ENCODE data around the gene ZIC5.
"Not testable (repeated sequence)": the region's sequence is repeated elsewhere in the genome, so short reads cannot be mapped to it uniquely, and the experiment has no call there.

Gene ZIC5

GRCh38 chr13:99947666-99948065, 23.9 kb downstream of the ZIC5 start:
- CTCF ChIA-PET, result interaction anchor here (1.3 kb wide), 1 partner anchor 33 kb away, joined by 5 read pairs; no protein-coding TSS in a partner anchor

GRCh38 chr13:99945515-99945914, 26.1 kb downstream of the ZIC5 start:
- H3K27ac ChIP-seq (ENCODE audit: insufficient read depth in 1 of 2, low read depth in 1 of 2, low read length in 2 of 2, poor library complexity in 1 of 2, severe bottlenecking in 2 of 2); H3K9me3 ChIP-seq (ENCODE audit: control extremely low read depth in 1 of 5, control insufficient read depth in 4 of 5, insufficient read depth in 2 of 5, low read depth in 1 of 5, low read length in 4 of 5); H3K4me3 ChIP-seq (ENCODE audit: control insufficient read depth in 1 of 7, extremely low read depth in 1 of 7, insufficient read depth in 4 of 7, low read depth in 2 of 7, low read length in 6 of 7); POLR2A ChIA-PET; DNase-seq; H3K4me1 ChIP-seq (ENCODE audit: control extremely low read depth in 1 of 4, control insufficient read depth in 4 of 4, insufficient read depth in 4 of 4, low read length in 3 of 4); H3K36me3 ChIP-seq (ENCODE audit: control insufficient read depth in 4 of 4, insufficient read depth in 4 of 4, low read length in 3 of 4); CTCF ChIA-PET: not testable (repeated sequence)
- no CpG with 5 or more reads among the region's 2 CpGs for WGBS (ENCODE audit: insufficient coverage)
- H3K27me3 ChIP-seq (replicated peaks in 2 of 5; ENCODE audit: control insufficient read depth in 4 of 5, insufficient read depth in 5 of 5, low read length in 4 of 5), result peaks cover 0 to 74% (median 16%) of the 10 kb centered on the region in 5 experiments

More at GRCh38 chr13:99947666-99948065, 23.9 kb downstream of the ZIC5 start:
- POLR2A ChIA-PET, result no interaction called here
- Histone ChIP-seq H3K4me3 (ENCODE audit: control insufficient read depth in 1 of 7, extremely low read depth in 1 of 7, insufficient read depth in 4 of 7, low read depth in 2 of 7, low read length in 6 of 7) (no peak overlapping the region), H3K4me1 (ENCODE audit: control extremely low read depth in 1 of 4, control insufficient read depth in 4 of 4, insufficient read depth in 4 of 4, low read length in 3 of 4) (no peaks in the 10 kb centered on the region), H3K36me3 (ENCODE audit: control insufficient read depth in 4 of 4, insufficient read depth in 4 of 4, low read length in 3 of 4) (no peaks in the 10 kb centered on the region), H3K27ac (ENCODE audit: insufficient read depth in 1 of 2, low read depth in 1 of 2, low read length in 2 of 2, poor library complexity in 1 of 2, severe bottlenecking in 2 of 2) (no peak overlapping the region), H3K9me3 (ENCODE audit: control extremely low read depth in 1 of 5, control insufficient read depth in 4 of 5, insufficient read depth in 2 of 5, low read depth in 1 of 5, low read length in 4 of 5) (peaks cover 0 to 2% (median 0%) of the 10 kb centered on the region in 5 experiments), H3K27me3 (replicated peaks in 2 of 5; ENCODE audit: control insufficient read depth in 4 of 5, insufficient read depth in 5 of 5, low read length in 4 of 5) (peaks cover 6 to 81% (median 17%) of the 10 kb centered on the region in 5 experiments)
- 83% methylated on average over 1 of the region's 2 CpGs for WGBS (ENCODE audit: insufficient coverage)
- no peak for DNase-seq

GRCh38 chr13:99944606-99945005, 27.0 kb downstream of the ZIC5 start:
- Histone ChIP-seq H3K36me3 (ENCODE audit: control insufficient read depth in 4 of 4, insufficient read depth in 4 of 4, low read length in 3 of 4) (no peaks in the 10 kb centered on the region), H3K4me1 (ENCODE audit: control extremely low read depth in 1 of 4, control insufficient read depth in 4 of 4, insufficient read depth in 4 of 4, low read length in 3 of 4) (no peaks in the 10 kb centered on the region), H3K9me3 (ENCODE audit: control extremely low read depth in 1 of 5, control insufficient read depth in 4 of 5, insufficient read depth in 2 of 5, low read depth in 1 of 5, low read length in 4 of 5) (no peaks in the 10 kb centered on the region), H3K27ac (ENCODE audit: insufficient read depth in 1 of 2, low read depth in 1 of 2, low read length in 2 of 2, poor library complexity in 1 of 2, severe bottlenecking in 2 of 2) (no peak overlapping the region), H3K27me3 (replicated peaks in 2 of 5; ENCODE audit: control insufficient read depth in 4 of 5, insufficient read depth in 5 of 5, low read length in 4 of 5) (peaks cover 0 to 72% (median 16%) of the 10 kb centered on the region in 5 experiments), H3K4me3 (ENCODE audit: control insufficient read depth in 1 of 7, extremely low read depth in 1 of 7, insufficient read depth in 4 of 7, low read depth in 2 of 7, low read length in 6 of 7) (no peak overlapping the region)
- ChIA-PET POLR2A (no interaction called here), CTCF (no interaction called here)
- no peak for DNase-seq
- WGBS (ENCODE audit: insufficient coverage), result 94% methylated on average over 5 of the region's 6 CpGs

- Histone ChIP-seq H3K4me1 (ENCODE audit: control extremely low read depth in 1 of 4, control insufficient read depth in 4 of 4, insufficient read depth in 4 of 4, low read length in 3 of 4) (no peaks in the 10 kb centered on the region), H3K36me3 (ENCODE audit: control insufficient read depth in 4 of 4, insufficient read depth in 4 of 4, low read length in 3 of 4) (no peaks in the 10 kb centered on the region), H3K4me3 (ENCODE audit: control insufficient read depth in 1 of 7, extremely low read depth in 1 of 7, insufficient read depth in 4 of 7, low read depth in 2 of 7, low read length in 6 of 7) (no peak overlapping the region), H3K27ac (ENCODE audit: insufficient read depth in 1 of 2, low read depth in 1 of 2, low read length in 2 of 2, poor library complexity in 1 of 2, severe bottlenecking in 2 of 2) (no peak overlapping the region), H3K9me3 (ENCODE audit: control extremely low read depth in 1 of 5, control insufficient read depth in 4 of 5, insufficient read depth in 2 of 5, low read depth in 1 of 5, low read length in 4 of 5) (no peaks in the 10 kb centered on the region), H3K27me3 (replicated peaks in 2 of 5; ENCODE audit: control insufficient read depth in 4 of 5, insufficient read depth in 5 of 5, low read length in 4 of 5) (peaks cover 0 to 72% (median 14%) of the 10 kb centered on the region in 5 experiments)
- CTCF ChIA-PET, result no interaction called here
- POLR2A ChIA-PET, result no interaction called here
- no peak for DNase-seq
- 91% methylated on average over 4 of the region's 7 CpGs for WGBS (ENCODE audit: insufficient coverage)
Observed at GRCh38 chr13:99944102-99944501, 27.5 kb downstream of the ZIC5 start.

GRCh38 chr13:99941911-99942310, 29.7 kb downstream of the ZIC5 start:
- Histone ChIP-seq H3K4me3 (ENCODE audit: control insufficient read depth in 1 of 7, extremely low read depth in 1 of 7, insufficient read depth in 4 of 7, low read depth in 2 of 7, low read length in 6 of 7) (no peak overlapping the region), H3K4me1 (ENCODE audit: control extremely low read depth in 1 of 4, control insufficient read depth in 4 of 4, insufficient read depth in 4 of 4, low read length in 3 of 4) (no peaks in the 10 kb centered on the region), H3K36me3 (ENCODE audit: control insufficient read depth in 4 of 4, insufficient read depth in 4 of 4, low read length in 3 of 4) (no peaks in the 10 kb centered on the region), H3K27me3 (replicated peaks in 2 of 5; ENCODE audit: control insufficient read depth in 4 of 5, insufficient read depth in 5 of 5, low read length in 4 of 5) (peaks cover 0 to 59% (median 10%) of the 10 kb centered on the region in 5 experiments), H3K9me3 (ENCODE audit: control extremely low read depth in 1 of 5, control insufficient read depth in 4 of 5, insufficient read depth in 2 of 5, low read depth in 1 of 5, low read length in 4 of 5) (no peaks in the 10 kb centered on the region), H3K27ac (ENCODE audit: insufficient read depth in 1 of 2, low read depth in 1 of 2, low read length in 2 of 2, poor library complexity in 1 of 2, severe bottlenecking in 2 of 2) (no peak overlapping the region)
- ChIA-PET CTCF (interaction anchor here (1.3 to 1.4 kb wide), 2 partner anchors 26 to 54 kb away, joined by 3 read pairs; no protein-coding TSS in a partner anchor), POLR2A (no interaction called here)
- WGBS (ENCODE audit: insufficient coverage), result 100% methylated on average over 1 of the region's 4 CpGs
- no peak for DNase-seq

- no peak for DNase-seq
- WGBS (ENCODE audit: insufficient coverage), result 98% methylated on average over 6 of the region's 7 CpGs
- no peaks in the 10 kb centered on the region for H3K9me3 ChIP-seq (ENCODE audit: control extremely low read depth in 1 of 5, control insufficient read depth in 4 of 5, insufficient read depth in 2 of 5, low read depth in 1 of 5, low read length in 4 of 5)
- H3K4me3 ChIP-seq (ENCODE audit: control insufficient read depth in 1 of 7, extremely low read depth in 1 of 7, insufficient read depth in 4 of 7, low read depth in 2 of 7, low read length in 6 of 7), result no peak overlapping the region
- no peaks in the 10 kb centered on the region for H3K36me3 ChIP-seq (ENCODE audit: control insufficient read depth in 4 of 4, insufficient read depth in 4 of 4, low read length in 3 of 4)
- H3K27me3 ChIP-seq (replicated peaks in 2 of 5; ENCODE audit: control insufficient read depth in 4 of 5, insufficient read depth in 5 of 5, low read length in 4 of 5), result peaks cover 0 to 57% (median 10%) of the 10 kb centered on the region in 5 experiments
- H3K27ac ChIP-seq (ENCODE audit: insufficient read depth in 1 of 2, low read depth in 1 of 2, low read length in 2 of 2, poor library complexity in 1 of 2, severe bottlenecking in 2 of 2), result no peak overlapping the region
- ChIA-PET CTCF (interaction anchor here (1.3 to 1.4 kb wide), 2 partner anchors 26 to 53 kb away, joined by 3 read pairs; no protein-coding TSS in a partner anchor), POLR2A (no interaction called here)
- H3K4me1 ChIP-seq (ENCODE audit: control extremely low read depth in 1 of 4, control insufficient read depth in 4 of 4, insufficient read depth in 4 of 4, low read length in 3 of 4), result no peaks in the 10 kb centered on the region
Observed at GRCh38 chr13:99941086-99941485, 30.5 kb downstream of the ZIC5 start.

- DNase-seq, result no peak
- CTCF ChIA-PET, result no interaction called here
- Histone ChIP-seq H3K9me3 (ENCODE audit: control extremely low read depth in 1 of 5, control insufficient read depth in 4 of 5, insufficient read depth in 2 of 5, low read depth in 1 of 5, low read length in 4 of 5) (no peaks in the 10 kb centered on the region), H3K4me3 (ENCODE audit: control insufficient read depth in 1 of 7, extremely low read depth in 1 of 7, insufficient read depth in 4 of 7, low read depth in 2 of 7, low read length in 6 of 7) (no peak overlapping the region), H3K36me3 (ENCODE audit: control insufficient read depth in 4 of 4, insufficient read depth in 4 of 4, low read length in 3 of 4) (no peaks in the 10 kb centered on the region), H3K4me1 (ENCODE audit: control extremely low read depth in 1 of 4, control insufficient read depth in 4 of 4, insufficient read depth in 4 of 4, low read length in 3 of 4) (no peaks in the 10 kb centered on the region), H3K27ac (ENCODE audit: insufficient read depth in 1 of 2, low read depth in 1 of 2, low read length in 2 of 2, poor library complexity in 1 of 2, severe bottlenecking in 2 of 2) (no peak overlapping the region), H3K27me3 (replicated peaks in 2 of 5; ENCODE audit: control insufficient read depth in 4 of 5, insufficient read depth in 5 of 5, low read length in 4 of 5) (peaks cover 0 to 53% (median 8%) of the 10 kb centered on the region in 5 experiments)
- WGBS (ENCODE audit: insufficient coverage), result 83% methylated on average over 3 of the region's 7 CpGs
- POLR2A ChIA-PET, result no interaction called here
Observed at GRCh38 chr13:99938635-99939034, 32.9 kb downstream of the ZIC5 start.
